22Rv1 (cell line): ENCODE measurements around the gene UBE2E1.

ENCODE experiments used
- ZFX ChIP-seq: fragments of 450-650 bp; IDR thresholded peaks from 2 replicates; pipeline ENCODE4 v1.6.1; 2017; ENCODE audit warnings: antibody characterized with exemption, borderline replicate concordance
- TF ChIP-seq, protein P1 (sequence below): fragments of 450-650 bp; IDR thresholded peaks from 2 replicates; pipeline ENCODE4 v1.5.1; 2017; ENCODE audit warnings: mild to moderate bottlenecking

GRCh38 chr3:23859012-23859743, 53.4 kb downstream of the UBE2E1 start:
- TF ChIP-seq, protein P1, sequence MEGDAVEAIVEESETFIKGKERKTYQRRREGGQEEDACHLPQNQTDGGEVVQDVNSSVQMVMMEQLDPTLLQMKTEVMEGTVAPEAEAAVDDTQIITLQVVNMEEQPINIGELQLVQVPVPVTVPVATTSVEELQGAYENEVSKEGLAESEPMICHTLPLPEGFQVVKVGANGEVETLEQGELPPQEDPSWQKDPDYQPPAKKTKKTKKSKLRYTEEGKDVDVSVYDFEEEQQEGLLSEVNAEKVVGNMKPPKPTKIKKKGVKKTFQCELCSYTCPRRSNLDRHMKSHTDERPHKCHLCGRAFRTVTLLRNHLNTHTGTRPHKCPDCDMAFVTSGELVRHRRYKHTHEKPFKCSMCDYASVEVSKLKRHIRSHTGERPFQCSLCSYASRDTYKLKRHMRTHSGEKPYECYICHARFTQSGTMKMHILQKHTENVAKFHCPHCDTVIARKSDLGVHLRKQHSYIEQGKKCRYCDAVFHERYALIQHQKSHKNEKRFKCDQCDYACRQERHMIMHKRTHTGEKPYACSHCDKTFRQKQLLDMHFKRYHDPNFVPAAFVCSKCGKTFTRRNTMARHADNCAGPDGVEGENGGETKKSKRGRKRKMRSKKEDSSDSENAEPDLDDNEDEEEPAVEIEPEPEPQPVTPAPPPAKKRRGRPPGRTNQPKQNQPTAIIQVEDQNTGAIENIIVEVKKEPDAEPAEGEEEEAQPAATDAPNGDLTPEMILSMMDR = no peak
- no peak for TF ChIP-seq ZFX
